ENCODE measurements around the gene NEAT1. TPM values are rescaled to one million over a fixed set of nuclear protein-coding genes. Genes with fewer than 3 reads are reported as not detected.
"Not testable (repeated sequence)": the region's sequence is repeated elsewhere in the genome, so short reads cannot be mapped to it uniquely, and the experiment has no call there.

NEAT1 gene
- total and polyA plus RNA-seq, 2 of the 8 experiments (the other 6 are each of a cell fraction or from before 2014, with no cell fraction given), result 2.4 to 10.7 TPM

GRCh38 chr11:65448418-65449105 lies 26.0 kb downstream of the NEAT1 start (continued):
- TF ChIP-seq GTF2F1 (IDR thresholded peaks at IDR 0.05; ENCODE audit: borderline replicate concordance, low read depth, low read length) (no peak), BRCA1 (IDR thresholded peaks at IDR 0.05; ENCODE audit: low read depth, low read length) (no peak), SP4 (IDR thresholded peaks at IDR 0.05; ENCODE audit: low read length) (no peak), RBBP5 (IDR thresholded peaks at IDR 0.05; ENCODE audit: borderline replicate concordance, low read depth, low read length) (no peak), ASH2L (IDR thresholded peaks at IDR 0.05; ENCODE audit: low read length) (no peak)

- H2BK15ac ChIP-seq (ENCODE audit: low read length); H3K36me3 ChIP-seq (ENCODE audit: control insufficient read depth in 2 of 4, insufficient read depth in 4 of 4, low read length in 3 of 4); H3K56ac ChIP-seq (replicated peaks; ENCODE audit: insufficient read length, low read depth, low read length); CTCF ChIA-PET (ENCODE audit: partially characterized antibody); H3K27ac ChIP-seq (ENCODE audit: low read depth, low read length); H3K18ac ChIP-seq (ENCODE audit: extremely low read depth, low read length); H2BK12ac ChIP-seq (ENCODE audit: low read depth, low read length); H3K4me1 ChIP-seq (replicated peaks in 1 of 4; ENCODE audit: control insufficient read depth in 3 of 4, insufficient read depth in 4 of 4, low read length in 3 of 4); H2BK20ac ChIP-seq (ENCODE audit: low read length); H3K23ac ChIP-seq (ENCODE audit: insufficient read length); H2AFZ ChIP-seq (ENCODE audit: low read length); DNase-seq (ENCODE audit: low read depth in 1 of 2, low spot score in 2 of 2); H4K5ac ChIP-seq (ENCODE audit: insufficient read length, low read depth, low read length); H4K20me1 ChIP-seq (replicated peaks in 1 of 2; ENCODE audit: control insufficient read depth in 1 of 2, insufficient read depth in 2 of 2, low read length in 2 of 2); H3K4ac ChIP-seq (replicated peaks; ENCODE audit: insufficient read length, low read depth, low read length); H3K14ac ChIP-seq (ENCODE audit: insufficient read length); H4K8ac ChIP-seq (ENCODE audit: extremely low read depth, insufficient read depth, low read length); FAIRE-seq; H3K79me1 ChIP-seq (ENCODE audit: low read depth, low read length); H3K79me2 ChIP-seq (ENCODE audit: control insufficient read depth in 1 of 2, insufficient read depth in 2 of 2, low read length in 2 of 2); POLR2A ChIA-PET (ENCODE audit: partially characterized antibody); H2AK5ac ChIP-seq (ENCODE audit: low read depth, low read length); H3K9me3 ChIP-seq (ENCODE audit: insufficient read depth in 2 of 2, low read depth in 1 of 2, low read length in 1 of 2); H3K4me2 ChIP-seq (ENCODE audit: insufficient read depth in 1 of 2, low read depth in 2 of 2, low read length in 2 of 2); H3K23me2 ChIP-seq (ENCODE audit: low read depth, low read length); H2BK5ac ChIP-seq (ENCODE audit: low read depth, low read length); H3K4me3 ChIP-seq (ENCODE audit: extremely low read depth in 1 of 4, insufficient read depth in 2 of 4, low read depth in 3 of 4, low read length in 4 of 4); H4K91ac ChIP-seq (replicated peaks; ENCODE audit: insufficient read length, low read length); H2BK120ac ChIP-seq (replicated peaks; ENCODE audit: low read depth, low read length); H3K9ac ChIP-seq (replicated peaks in 1 of 4; ENCODE audit: extremely low read depth in 1 of 4, low read depth in 3 of 4, low read length in 3 of 4): not testable (repeated sequence)
- H3K27me3 ChIP-seq (replicated peaks in 1 of 4; ENCODE audit: control insufficient read depth in 3 of 4, extremely low read depth in 1 of 4, insufficient read depth in 3 of 4, low read length in 3 of 4), result peaks cover 6 to 24% (median 19%) of the 10 kb centered on the region in 4 experiments
- no CpG with 5 or more reads among the region's 30 CpGs for WGBS, 2 experiments (ENCODE audit: extremely low coverage in 1 of 2, insufficient coverage in 1 of 2, insufficient read length in 1 of 2, insufficient replicate concordance in 2 of 2, low coverage in 1 of 2, low lambda C conversion rate in 2 of 2, missing lambda C conversion rate in 1 of 2)
These were observed 28.7 kb downstream of the NEAT1 start for GRCh38 chr11:65451301-65451700.

Data from H1 (cell line).